Measurements from ENCODE around the gene TMEM74B. TPM values are rescaled to one million over a fixed set of nuclear protein-coding genes. Genes with fewer than 3 reads are reported as not detected.

Gene TMEM74B
- total and polyA plus RNA-seq, 2 of the 8 experiments (the other 6 are each of a cell fraction or from before 2014, with no cell fraction given), result 4.0 to 6.4 TPM

DNA sequence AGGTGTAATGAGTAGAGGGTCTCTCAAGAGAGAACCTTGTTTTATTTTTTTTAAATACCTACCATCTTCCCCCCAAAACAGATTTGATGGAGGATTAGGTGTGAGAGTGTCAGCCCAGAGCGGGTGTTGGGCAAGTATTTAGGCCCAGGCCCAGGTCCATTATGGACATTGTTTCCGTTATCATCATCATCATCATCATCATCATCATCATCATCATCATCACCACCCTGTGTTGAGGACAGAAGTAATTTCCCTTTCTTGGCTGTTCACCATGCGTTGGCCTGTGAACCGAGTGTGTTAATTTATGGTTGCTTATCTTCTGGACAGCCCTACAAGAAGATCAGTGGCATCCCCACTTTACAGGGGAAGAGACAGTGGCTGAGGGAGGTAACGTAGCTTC is 37.8 kb downstream of the TMEM74B start:
- no peaks in the 10 kb centered on the region for H4K20me1 ChIP-seq (replicated peaks in 1 of 2; ENCODE audit: control insufficient read depth in 1 of 2, insufficient read depth in 2 of 2, low read length in 2 of 2)
- H3K36me3 ChIP-seq (ENCODE audit: control insufficient read depth in 2 of 4, insufficient read depth in 4 of 4, low read length in 3 of 4), result peaks cover 0 to 18% (median 2%) of the 10 kb centered on the region in 4 experiments; a peak in 4 of 8 replicates
- no peak overlapping the region for H3K4me2 ChIP-seq (ENCODE audit: insufficient read depth in 1 of 2, low read depth in 2 of 2, low read length in 2 of 2)
- no peak overlapping the region for H3K27ac ChIP-seq (ENCODE audit: low read depth, low read length)
- ChIA-PET CTCF (ENCODE audit: partially characterized antibody) (interaction anchor here (0.6 kb wide), 1 partner anchor 1996 kb away, joined by 3 read pairs; no protein-coding TSS in a partner anchor), POLR2A (ENCODE audit: partially characterized antibody) (interaction anchor here (0.7 kb wide), 1 partner anchor 18 kb away, joined by 3 read pairs; no protein-coding TSS in a partner anchor)
- H3K56ac ChIP-seq (replicated peaks; ENCODE audit: insufficient read length, low read depth, low read length), result no peak overlapping the region
- no peak overlapping the region for H4K5ac ChIP-seq (ENCODE audit: insufficient read length, low read depth, low read length)
- H3K27me3 ChIP-seq (replicated peaks in 1 of 4; ENCODE audit: control insufficient read depth in 3 of 4, extremely low read depth in 1 of 4, insufficient read depth in 3 of 4, low read length in 3 of 4), result no peaks in the 10 kb centered on the region
- H4K8ac ChIP-seq (ENCODE audit: extremely low read depth, insufficient read depth, low read length), result no peak overlapping the region
- FAIRE-seq, result no peak
- H3K18ac ChIP-seq (ENCODE audit: extremely low read depth, low read length), result no peak overlapping the region
- H3K14ac ChIP-seq (ENCODE audit: insufficient read length), result no peak overlapping the region
- no peak overlapping the region for H4K91ac ChIP-seq (replicated peaks; ENCODE audit: insufficient read length, low read length)
- no peak overlapping the region for H2BK5ac ChIP-seq (ENCODE audit: low read depth, low read length)
- no peak overlapping the region for H2BK12ac ChIP-seq (ENCODE audit: low read depth, low read length)
- H2AK5ac ChIP-seq (ENCODE audit: low read depth, low read length), result no peak overlapping the region
- no peak overlapping the region for H2BK15ac ChIP-seq (ENCODE audit: low read length)
- 93% methylated on average over 5 of the region's 5 CpGs; no CpG with 5 or more reads in 1 of the 2 experiments for WGBS, 2 experiments (ENCODE audit: extremely low coverage in 1 of 2, insufficient coverage in 1 of 2, insufficient read length in 1 of 2, insufficient replicate concordance in 2 of 2, low coverage in 1 of 2, low lambda C conversion rate in 2 of 2, missing lambda C conversion rate in 1 of 2)
- H3K4me3 ChIP-seq (ENCODE audit: extremely low read depth in 1 of 4, insufficient read depth in 2 of 4, low read depth in 3 of 4, low read length in 4 of 4), result no peak overlapping the region
- H3K23ac ChIP-seq (ENCODE audit: insufficient read length), result no peak overlapping the region
- DNase-seq (ENCODE audit: low read depth in 1 of 2, low spot score in 2 of 2), result no peak
- no peak overlapping the region for H2BK120ac ChIP-seq (replicated peaks; ENCODE audit: low read depth, low read length)
- H3K4ac ChIP-seq (replicated peaks; ENCODE audit: insufficient read length, low read depth, low read length), result no peak overlapping the region
- no peaks in the 10 kb centered on the region for H3K4me1 ChIP-seq (replicated peaks in 1 of 4; ENCODE audit: control insufficient read depth in 3 of 4, insufficient read depth in 4 of 4, low read length in 3 of 4)
- H2AFZ ChIP-seq (ENCODE audit: low read length), result no peak overlapping the region
- no peaks in the 10 kb centered on the region for H3K23me2 ChIP-seq (ENCODE audit: low read depth, low read length)
- no peak overlapping the region for H2BK20ac ChIP-seq (ENCODE audit: low read length)
- H3K79me1 ChIP-seq (ENCODE audit: low read depth, low read length), result peaks cover 7% of the 10 kb centered on the region; the same call in 1 of the 2 replicates
- no peak overlapping the region for H3K9ac ChIP-seq (replicated peaks in 1 of 4; ENCODE audit: extremely low read depth in 1 of 4, low read depth in 3 of 4, low read length in 3 of 4)
- no peaks in the 10 kb centered on the region for H3K9me3 ChIP-seq (ENCODE audit: insufficient read depth in 2 of 2, low read depth in 1 of 2, low read length in 1 of 2)
- H3K79me2 ChIP-seq (ENCODE audit: control insufficient read depth in 1 of 2, insufficient read depth in 2 of 2, low read length in 2 of 2), result peaks cover 0 to 2% of the 10 kb centered on the region in 2 experiments; a peak in 1 of 4 replicates
- TF ChIP-seq RFX5 (IDR thresholded peaks at IDR 0.05; ENCODE audit: borderline replicate concordance, low read depth, low read length) (no peak), SIRT6 (IDR thresholded peaks at IDR 0.05; ENCODE audit: low read length) (no peak), SP4 (IDR thresholded peaks at IDR 0.05; ENCODE audit: low read length) (no peak), SP2 (IDR thresholded peaks at IDR 0.05; ENCODE audit: low read length) (no peak), TAF7 (optimal IDR thresholded peaks at IDR 0.05; ENCODE audit: borderline replicate concordance, low read depth, low read length) (no peak), POU5F1 (IDR thresholded peaks at IDR 0.05; ENCODE audit: low read depth, low read length) (no peak), RBBP5 (IDR thresholded peaks at IDR 0.05; ENCODE audit: borderline replicate concordance, low read depth, low read length) (no peak), KDM4A (IDR thresholded peaks at IDR 0.05; ENCODE audit: low read depth, low read length, severe bottlenecking) (no peak), NANOG (IDR thresholded peaks at IDR 0.05; ENCODE audit: insufficient read depth, low read depth, low read length, poor library complexity, severe bottlenecking) (no peak), CBX5 (IDR thresholded peaks at IDR 0.05; ENCODE audit: low read depth, low read length) (no peak), FOSL1 (IDR thresholded peaks at IDR 0.05; ENCODE audit: insufficient read depth, low read depth, low read length) (no peak), EGR1 (IDR thresholded peaks at IDR 0.05; ENCODE audit: borderline replicate concordance, low read depth, low read length) (no peak), TCF12 (IDR thresholded peaks at IDR 0.05; ENCODE audit: low read depth, low read length) (no peak)
- TF ChIP-seq, protein P1, sequence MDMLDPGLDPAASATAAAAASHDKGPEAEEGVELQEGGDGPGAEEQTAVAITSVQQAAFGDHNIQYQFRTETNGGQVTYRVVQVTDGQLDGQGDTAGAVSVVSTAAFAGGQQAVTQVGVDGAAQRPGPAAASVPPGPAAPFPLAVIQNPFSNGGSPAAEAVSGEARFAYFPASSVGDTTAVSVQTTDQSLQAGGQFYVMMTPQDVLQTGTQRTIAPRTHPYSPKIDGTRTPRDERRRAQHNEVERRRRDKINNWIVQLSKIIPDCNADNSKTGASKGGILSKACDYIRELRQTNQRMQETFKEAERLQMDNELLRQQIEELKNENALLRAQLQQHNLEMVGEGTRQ (IDR thresholded peaks at IDR 0.05; ENCODE audit: low read length), result no peak
